ENCODE measurements around the gene AGAP1. TPM values are rescaled to one million over a fixed set of nuclear protein-coding genes. Genes with fewer than 3 reads are reported as not detected.
A peak's percentile ranks its signal among the peaks of the same experiment; 100 is the strongest.
"Not testable (repeated sequence)": the region's sequence is repeated elsewhere in the genome, so short reads cannot be mapped to it uniquely, and the experiment has no call there.

AGAP1 gene
- total RNA-seq, 1 experiment from 2014 or later = 44.8 TPM

GRCh38 chr2:235936493-235936892, 442.6 kb downstream of the AGAP1 start:
- peak; percentile 48 for DNase-seq (ENCODE audit: low spot score)

- no peak for DNase-seq (ENCODE audit: low spot score)
These were observed 443.2 kb downstream of the AGAP1 start for GRCh38 chr2:235937087-235937486.

- DNase-seq (ENCODE audit: low spot score) = no peak
These were observed 443.7 kb downstream of the AGAP1 start for GRCh38 chr2:235937526-235937925.

- DNase-seq (ENCODE audit: low spot score) = no peak
These were observed 444.1 kb downstream of the AGAP1 start for GRCh38 chr2:235937936-235938335.

GRCh38 chr2:235938611-235939010, 444.8 kb downstream of the AGAP1 start:
- no peak for DNase-seq (ENCODE audit: low spot score)

GRCh38 chr2:235939471-235939870, 445.6 kb downstream of the AGAP1 start:
- no peak for DNase-seq (ENCODE audit: low spot score)

GRCh38 chr2:235940330-235940729, 446.5 kb downstream of the AGAP1 start:
- no peak for DNase-seq (ENCODE audit: low spot score)

GRCh38 chr2:235944591-235944990, 450.7 kb downstream of the AGAP1 start:
- DNase-seq (ENCODE audit: low spot score) = no peak

- no peak for DNase-seq (ENCODE audit: low spot score)
These were observed 451.8 kb downstream of the AGAP1 start for GRCh38 chr2:235945608-235946140.

- peak; percentile 5 for DNase-seq (ENCODE audit: low spot score)
These were observed 452.7 kb downstream of the AGAP1 start for GRCh38 chr2:235946590-235946989.

GRCh38 chr2:235947055-235947454, 453.2 kb downstream of the AGAP1 start:
- DNase-seq (ENCODE audit: low spot score) = not testable (repeated sequence)

- no peak for DNase-seq (ENCODE audit: low spot score)
These were observed 456.0 kb downstream of the AGAP1 start for GRCh38 chr2:235949567-235950472.

- DNase-seq (ENCODE audit: low spot score) = no peak
These were observed 456.6 kb downstream of the AGAP1 start for GRCh38 chr2:235950473-235950809.

GRCh38 chr2:235951493-235951892, 457.6 kb downstream of the AGAP1 start:
- DNase-seq (ENCODE audit: low spot score) = no peak

- DNase-seq (ENCODE audit: low spot score) = no peak
These were observed 458.1 kb downstream of the AGAP1 start for GRCh38 chr2:235951982-235952381.

- no peak for DNase-seq (ENCODE audit: low spot score)
These were observed 458.9 kb downstream of the AGAP1 start for GRCh38 chr2:235952714-235953113.

- no peak for DNase-seq (ENCODE audit: low spot score)
These were observed 460.4 kb downstream of the AGAP1 start for GRCh38 chr2:235954281-235954680.

GRCh38 chr2:235954888-235955480, 461.1 kb downstream of the AGAP1 start:
- no peak for DNase-seq (ENCODE audit: low spot score)

GRCh38 chr2:235955664-235956063, 461.8 kb downstream of the AGAP1 start:
- no peak for DNase-seq (ENCODE audit: low spot score)

GRCh38 chr2:235956281-235956970, 462.6 kb downstream of the AGAP1 start:
- no peak for DNase-seq (ENCODE audit: low spot score)

- no peak for DNase-seq (ENCODE audit: low spot score)
These were observed 463.4 kb downstream of the AGAP1 start for GRCh38 chr2:235957251-235957650.

GRCh38 chr2:235958221-235958930, 464.5 kb downstream of the AGAP1 start:
- no peak for DNase-seq (ENCODE audit: low spot score)

Measured in HT-29 (cell line).